ENCODE data around the gene CCDC60.
"Not testable (repeated sequence)": the region's sequence is repeated elsewhere in the genome, so short reads cannot be mapped to it uniquely, and the experiment has no call there.

Gene CCDC60

GRCh38 chr12:119338593-119339363 lies 4.2 kb downstream of the CCDC60 start:
- no peak for DNase-seq

- no peak for DNase-seq
Observed at GRCh38 chr12:119340578-119340977, 6.0 kb downstream of the CCDC60 start.

GRCh38 chr12:119341020-119341419 lies 6.5 kb downstream of the CCDC60 start:
- no peak for DNase-seq

- no peak for DNase-seq
Observed at GRCh38 chr12:119341988-119342387, 7.5 kb downstream of the CCDC60 start.

- no peak for DNase-seq
Observed at GRCh38 chr12:119343130-119343529, 8.6 kb downstream of the CCDC60 start.

GRCh38 chr12:119354172-119354571 lies 19.6 kb downstream of the CCDC60 start:
- no peak for DNase-seq

GRCh38 chr12:119360366-119360765 lies 25.8 kb downstream of the CCDC60 start:
- not testable (repeated sequence) for DNase-seq

GRCh38 chr12:119363037-119363436 lies 28.5 kb downstream of the CCDC60 start:
- DNase-seq = no peak

GRCh38 chr12:119363490-119363889 lies 29.0 kb downstream of the CCDC60 start:
- no peak for DNase-seq

GRCh38 chr12:119365451-119365850 lies 30.9 kb downstream of the CCDC60 start:
- DNase-seq = no peak

GRCh38 chr12:119366007-119366406 lies 31.5 kb downstream of the CCDC60 start:
- no peak for DNase-seq

GRCh38 chr12:119369161-119369560 lies 34.6 kb downstream of the CCDC60 start:
- DNase-seq = no peak

- no peak for DNase-seq
Observed at GRCh38 chr12:119369907-119370546, 35.5 kb downstream of the CCDC60 start.

GRCh38 chr12:119372540-119372939 lies 38.0 kb downstream of the CCDC60 start:
- DNase-seq = peak; percentile 20

- DNase-seq = no peak
Observed at GRCh38 chr12:119373001-119373400, 38.5 kb downstream of the CCDC60 start.

- DNase-seq = no peak
Observed at GRCh38 chr12:119373666-119374065, 39.1 kb downstream of the CCDC60 start.

- no peak for DNase-seq
Observed at GRCh38 chr12:119374635-119375034, 40.1 kb downstream of the CCDC60 start.

- peak; percentile 71 for DNase-seq
Observed at GRCh38 chr12:119375075-119375882, 40.8 kb downstream of the CCDC60 start.

GRCh38 chr12:119375883-119376190 lies 41.3 kb downstream of the CCDC60 start:
- no peak for DNase-seq

- DNase-seq = no peak
Observed at GRCh38 chr12:119378903-119379302, 44.4 kb downstream of the CCDC60 start.

GRCh38 chr12:119381471-119382235 lies 47.1 kb downstream of the CCDC60 start:
- DNase-seq = no peak

- no peak for DNase-seq
Observed at GRCh38 chr12:119383206-119383605, 48.7 kb downstream of the CCDC60 start.

GRCh38 chr12:119384340-119384739 lies 49.8 kb downstream of the CCDC60 start:
- no peak for DNase-seq
